Measurements from ENCODE around the gene HBA2. TPM values are rescaled to one million over a fixed set of nuclear protein-coding genes. Genes with fewer than 3 reads are reported as not detected.
"Not testable (repeated sequence)": the region's sequence is repeated elsewhere in the genome, so short reads cannot be mapped to it uniquely, and the experiment has no call there.

The HBA2 gene
- total RNA-seq (1,000 to 10,000 TPM in 1 of 4 donors, 100 to 1,000 TPM in 1, 10 to 100 TPM in 2; 11.9 to 1,244 (median 122) TPM), polyA plus RNA-seq (10 to 100 TPM; 18.5 to 24.9 (median 22.9) TPM)
- long read RNA-seq, donor 1, transcript HBA2-203 (2 exons, 640 nt), result minor isoform, 46 of 247 reads
- long read RNA-seq, donor 1, transcript HBA2-201 (3 exons, 576 nt), result major isoform, 196 of 247 reads
- long read RNA-seq, donor 1, partial matches to known transcripts, result 2 of 247 reads
- long read RNA-seq, donor 1, other reads (novel, unspliced or antisense), result 1 of 247 reads
- long read RNA-seq, donor 2, transcript HBA2-201 (3 exons, 576 nt), result major isoform, 5 of 7 reads
- long read RNA-seq, donor 2, partial matches to known transcripts, result 0 of 7 reads
- long read RNA-seq, donor 2, other reads (novel, unspliced or antisense), result 0 of 7 reads

DNA sequence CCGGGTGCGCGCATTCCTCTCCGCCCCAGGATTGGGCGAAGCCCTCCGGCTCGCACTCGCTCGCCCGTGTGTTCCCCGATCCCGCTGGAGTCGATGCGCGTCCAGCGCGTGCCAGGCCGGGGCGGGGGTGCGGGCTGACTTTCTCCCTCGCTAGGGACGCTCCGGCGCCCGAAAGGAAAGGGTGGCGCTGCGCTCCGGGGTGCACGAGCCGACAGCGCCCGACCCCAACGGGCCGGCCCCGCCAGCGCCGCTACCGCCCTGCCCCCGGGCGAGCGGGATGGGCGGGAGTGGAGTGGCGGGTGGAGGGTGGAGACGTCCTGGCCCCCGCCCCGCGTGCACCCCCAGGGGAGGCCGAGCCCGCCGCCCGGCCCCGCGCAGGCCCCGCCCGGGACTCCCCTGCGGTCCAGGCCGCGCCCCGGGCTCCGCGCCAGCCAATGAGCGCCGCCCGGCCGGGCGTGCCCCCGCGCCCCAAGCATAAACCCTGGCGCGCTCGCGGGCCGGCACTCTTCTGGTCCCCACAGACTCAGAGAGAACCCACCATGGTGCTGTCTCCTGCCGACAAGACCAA, at the start of gene HBA2:
Gene HBA2, plus strand, starts transcription at position 503 of the 568 bp plus-strand sequence. Its CDS starts 37 bp downstream, at position 540.
- no CpG with 5 or more reads among the region's 74 CpGs for WGBS, 3 donors
- DNase-seq; H3K4me3 ChIP-seq; H3K36me3 ChIP-seq (ENCODE audit: insufficient read depth in 1 of 2, low read depth in 1 of 2); intact Hi-C loops (cut with DNase I); H3K27ac ChIP-seq; H3K9me3 ChIP-seq; H3K4me1 ChIP-seq: not testable (repeated sequence)
- peak in 2 of 4 donors; percentile 14 to 33 for ATAC-seq
- peaks cover 0 to 66% (median 33%) of the 10 kb centered on the region in 3 donors for H3K27me3 ChIP-seq (ENCODE audit: insufficient read depth in 3 of 3, low read length in 2 of 3)

DNA sequence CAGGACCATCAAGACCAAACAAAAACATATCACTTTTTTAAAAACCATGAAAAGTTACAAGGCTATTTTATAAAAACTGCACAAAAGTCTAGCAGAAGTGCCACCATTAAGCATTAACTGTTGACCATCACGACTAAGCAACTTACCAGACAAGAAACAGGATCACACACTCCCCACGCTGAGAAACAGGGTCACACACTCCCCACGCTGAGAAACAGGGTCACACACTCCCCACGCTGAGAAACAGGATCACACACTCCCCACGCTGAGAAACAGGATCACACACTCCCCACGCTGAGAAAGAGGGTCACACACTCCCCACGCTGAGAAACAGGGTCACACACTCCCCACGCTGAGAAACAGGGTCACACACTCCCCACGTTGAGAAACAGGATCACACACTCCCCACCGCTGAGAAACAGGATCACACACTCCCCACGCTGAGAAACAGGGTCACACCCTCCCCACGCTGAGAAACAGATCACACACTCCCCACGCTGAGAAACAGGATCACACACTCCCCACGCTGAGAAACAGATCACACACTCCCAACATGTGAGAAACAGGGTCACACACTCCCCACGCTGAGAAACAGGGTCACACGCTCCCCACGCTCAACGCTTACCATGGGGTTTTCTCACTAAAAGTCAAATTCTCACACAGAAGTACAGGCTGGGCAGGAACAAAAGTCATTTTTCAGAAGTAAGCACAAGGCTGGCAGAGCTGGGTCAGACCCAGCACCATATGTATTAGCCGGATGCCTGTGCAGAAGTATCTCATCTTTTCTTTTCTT, 48.9 kb upstream of the HBA2 start:
- WGBS, 3 donors, result 86 to 90% (median 89%) methylated on average over 17 to 19 of the region's 19 CpGs
- H3K27me3 ChIP-seq (ENCODE audit: insufficient read depth in 3 of 3, low read length in 2 of 3); H3K4me3 ChIP-seq; DNase-seq; intact Hi-C loops (cut with DNase I); H3K27ac ChIP-seq; H3K4me1 ChIP-seq; ATAC-seq; H3K9me3 ChIP-seq: not testable (repeated sequence)
- H3K36me3 ChIP-seq (ENCODE audit: insufficient read depth in 1 of 2, low read depth in 1 of 2), result peaks cover 0 to 13% of the 10 kb centered on the region in 2 donors

DNA sequence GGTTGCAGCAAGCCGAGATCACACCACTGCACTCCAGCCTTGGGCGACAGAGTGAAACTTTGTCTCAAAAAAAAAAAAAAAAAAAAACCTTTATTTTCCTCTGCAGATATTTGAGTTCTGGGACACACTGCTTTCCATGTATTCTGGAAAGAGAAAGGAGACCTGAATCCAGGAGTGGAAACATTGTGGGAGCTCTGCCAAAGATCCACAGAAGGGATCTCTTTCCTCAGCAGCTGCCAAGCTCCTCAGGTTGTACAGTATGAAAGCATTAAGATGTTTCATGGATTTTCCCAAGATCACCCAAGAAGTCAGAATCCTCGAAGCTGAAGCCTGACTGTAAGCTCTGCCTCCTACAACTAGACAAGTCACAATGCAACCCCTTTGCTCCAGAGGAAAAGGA, 47.7 kb upstream of the HBA2 start:
- H3K27ac ChIP-seq, result no peak overlapping the region
- no peak for DNase-seq
- TF ChIP-seq, protein P1, sequence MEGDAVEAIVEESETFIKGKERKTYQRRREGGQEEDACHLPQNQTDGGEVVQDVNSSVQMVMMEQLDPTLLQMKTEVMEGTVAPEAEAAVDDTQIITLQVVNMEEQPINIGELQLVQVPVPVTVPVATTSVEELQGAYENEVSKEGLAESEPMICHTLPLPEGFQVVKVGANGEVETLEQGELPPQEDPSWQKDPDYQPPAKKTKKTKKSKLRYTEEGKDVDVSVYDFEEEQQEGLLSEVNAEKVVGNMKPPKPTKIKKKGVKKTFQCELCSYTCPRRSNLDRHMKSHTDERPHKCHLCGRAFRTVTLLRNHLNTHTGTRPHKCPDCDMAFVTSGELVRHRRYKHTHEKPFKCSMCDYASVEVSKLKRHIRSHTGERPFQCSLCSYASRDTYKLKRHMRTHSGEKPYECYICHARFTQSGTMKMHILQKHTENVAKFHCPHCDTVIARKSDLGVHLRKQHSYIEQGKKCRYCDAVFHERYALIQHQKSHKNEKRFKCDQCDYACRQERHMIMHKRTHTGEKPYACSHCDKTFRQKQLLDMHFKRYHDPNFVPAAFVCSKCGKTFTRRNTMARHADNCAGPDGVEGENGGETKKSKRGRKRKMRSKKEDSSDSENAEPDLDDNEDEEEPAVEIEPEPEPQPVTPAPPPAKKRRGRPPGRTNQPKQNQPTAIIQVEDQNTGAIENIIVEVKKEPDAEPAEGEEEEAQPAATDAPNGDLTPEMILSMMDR (IDR thresholded peaks at IDR 0.05), result no peak
- intact Hi-C loops (cut with DNase I), result no loop called here
- 78 to 95% (median 79%) methylated on average over 3 of the region's 3 CpGs for WGBS, 3 donors
- no peak for ATAC-seq
- no peaks in the 10 kb centered on the region for H3K4me1 ChIP-seq
- no peak overlapping the region for H3K4me3 ChIP-seq
- H3K27me3 ChIP-seq (ENCODE audit: insufficient read depth in 3 of 3, low read length in 2 of 3), result no peaks in the 10 kb centered on the region
- H3K36me3 ChIP-seq (ENCODE audit: insufficient read depth in 1 of 2, low read depth in 1 of 2), result peaks cover 0 to 18% of the 10 kb centered on the region in 2 donors
- no peaks in the 10 kb centered on the region for H3K9me3 ChIP-seq

DNA sequence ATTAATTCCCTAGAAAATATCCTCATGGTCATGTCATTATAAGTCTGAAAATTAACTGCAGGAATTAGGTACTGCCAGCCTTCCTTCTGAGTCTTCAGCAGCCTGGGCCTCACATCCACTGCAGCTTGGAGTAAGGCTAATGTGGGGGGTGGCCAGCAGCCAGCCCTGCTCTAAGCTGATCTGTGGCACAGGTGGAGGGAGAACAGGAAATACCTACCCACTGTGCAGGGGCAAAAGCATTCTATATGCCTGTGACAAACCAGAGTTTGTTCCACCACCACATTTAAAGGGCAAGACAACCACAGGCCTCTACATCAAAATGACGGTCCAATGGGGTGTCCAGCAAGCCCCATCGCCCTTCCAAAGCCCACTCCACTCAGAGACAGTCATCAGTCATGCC, 43.6 kb upstream of the HBA2 start:
- H3K4me3 ChIP-seq, result no peak overlapping the region
- H3K4me1 ChIP-seq, result no peaks in the 10 kb centered on the region
- ATAC-seq (no peak), DNase-seq (no peak)
- WGBS, 3 donors, result 91 to 97% (median 92%) methylated on average over 2 of the region's 2 CpGs
- no peaks in the 10 kb centered on the region for H3K27me3 ChIP-seq (ENCODE audit: insufficient read depth in 3 of 3, low read length in 2 of 3)
- intact Hi-C loops (cut with DNase I), result no loop called here
- H3K36me3 ChIP-seq (ENCODE audit: insufficient read depth in 1 of 2, low read depth in 1 of 2), result peaks cover 0 to 7% of the 10 kb centered on the region in 2 donors
- no peak overlapping the region for H3K27ac ChIP-seq
- H3K9me3 ChIP-seq, result no peaks in the 10 kb centered on the region
- TF ChIP-seq, protein P1 (IDR thresholded peaks at IDR 0.05), result no peak

DNA sequence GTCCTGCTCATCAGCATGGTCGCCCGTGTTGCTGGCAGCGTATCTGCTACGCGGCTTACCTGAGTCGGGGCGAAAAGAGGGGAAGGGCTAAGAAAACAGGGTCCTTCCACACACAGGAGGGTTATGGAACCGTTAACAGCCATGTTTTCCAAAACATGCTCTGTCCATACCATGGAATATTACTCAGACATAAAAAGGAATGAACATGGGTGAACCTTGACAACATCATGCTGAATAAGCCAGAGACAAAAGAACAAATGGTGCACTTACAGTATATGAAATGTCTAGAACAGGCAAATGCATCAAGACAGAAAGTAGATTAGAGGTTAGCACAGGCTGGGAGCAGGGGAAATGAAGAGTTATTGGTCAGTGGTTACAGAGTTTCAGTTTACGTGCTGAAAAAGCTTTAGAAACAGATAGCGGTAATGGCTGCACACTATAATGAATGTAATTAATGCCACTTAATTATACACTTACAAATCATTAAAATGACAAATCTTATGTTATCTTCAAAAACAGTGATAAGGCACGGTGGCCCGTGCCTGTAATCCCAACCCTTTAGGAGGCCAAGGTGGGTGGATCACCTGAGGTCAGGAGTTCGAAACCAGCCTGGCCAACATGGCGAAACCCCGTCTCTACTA, 42.0 kb upstream of the HBA2 start:
- Histone ChIP-seq H3K36me3 (ENCODE audit: insufficient read depth in 1 of 2, low read depth in 1 of 2) (peaks cover 0 to 7% of the 10 kb centered on the region in 2 donors), H3K4me3 (no peak overlapping the region), H3K27ac (no peak overlapping the region), H3K9me3 (no peaks in the 10 kb centered on the region), H3K4me1 (peaks cover under 1% of the 10 kb centered on the region), H3K27me3 (ENCODE audit: insufficient read depth in 3 of 3, low read length in 2 of 3) (no peaks in the 10 kb centered on the region)
- intact Hi-C loops (cut with DNase I), result no loop called here
- no peak for DNase-seq
- no peak for ATAC-seq
- WGBS, 3 donors, result 94 to 97% (median 96%) methylated on average over 15 of the region's 15 CpGs
- TF ChIP-seq, protein P1 (IDR thresholded peaks at IDR 0.05), result no peak
